ENCODE results near the gene MSRB1. TPM values are rescaled to one million over a fixed set of nuclear protein-coding genes. Genes with fewer than 3 reads are reported as not detected.

Gene MSRB1
- total and polyA plus RNA-seq, 9 of the 15 experiments (the other 6 are each of a cell fraction or from before 2014, with no cell fraction given): 5.4 to 33.7 (median 25.7) TPM

DNA sequence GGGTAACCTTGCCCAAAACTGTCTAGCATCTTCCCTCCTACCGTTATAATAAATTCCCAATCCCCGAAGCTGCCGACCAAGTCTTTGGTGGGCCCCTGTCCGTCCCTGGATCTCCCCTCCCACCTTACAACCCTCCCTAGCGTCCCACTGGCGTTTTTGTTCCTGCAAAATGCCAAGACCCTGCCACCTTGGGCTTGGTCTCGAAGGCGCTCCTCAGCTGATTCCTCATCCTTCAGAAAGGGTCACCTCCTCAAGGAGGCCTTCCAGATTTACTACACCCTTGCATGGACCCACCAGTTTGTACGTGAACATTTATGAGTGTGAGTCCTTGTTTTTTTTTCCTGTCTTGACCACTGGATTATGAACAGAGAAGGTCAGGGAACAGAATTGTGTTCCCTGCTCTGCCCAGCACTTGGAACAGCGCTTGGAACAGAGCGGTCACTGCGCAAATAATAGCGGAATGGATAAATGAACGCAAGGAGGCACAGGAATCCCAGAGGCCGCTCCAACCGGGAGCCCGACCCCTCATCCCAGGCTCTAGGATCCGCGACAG lies 40.1 kb upstream of the MSRB1 start (continued):
- TF ChIP-seq ZNF263 (CRISPR knock-in tag; IDR thresholded peaks at IDR 0.05; ENCODE audit: borderline replicate concordance): no peak
- TF ChIP-seq NBN (IDR thresholded peaks at IDR 0.05; ENCODE audit: low read depth): no peak
- no peak for TF ChIP-seq SETDB1 (IDR thresholded peaks at IDR 0.05; ENCODE audit: low read length)
- TF ChIP-seq, protein P1, sequence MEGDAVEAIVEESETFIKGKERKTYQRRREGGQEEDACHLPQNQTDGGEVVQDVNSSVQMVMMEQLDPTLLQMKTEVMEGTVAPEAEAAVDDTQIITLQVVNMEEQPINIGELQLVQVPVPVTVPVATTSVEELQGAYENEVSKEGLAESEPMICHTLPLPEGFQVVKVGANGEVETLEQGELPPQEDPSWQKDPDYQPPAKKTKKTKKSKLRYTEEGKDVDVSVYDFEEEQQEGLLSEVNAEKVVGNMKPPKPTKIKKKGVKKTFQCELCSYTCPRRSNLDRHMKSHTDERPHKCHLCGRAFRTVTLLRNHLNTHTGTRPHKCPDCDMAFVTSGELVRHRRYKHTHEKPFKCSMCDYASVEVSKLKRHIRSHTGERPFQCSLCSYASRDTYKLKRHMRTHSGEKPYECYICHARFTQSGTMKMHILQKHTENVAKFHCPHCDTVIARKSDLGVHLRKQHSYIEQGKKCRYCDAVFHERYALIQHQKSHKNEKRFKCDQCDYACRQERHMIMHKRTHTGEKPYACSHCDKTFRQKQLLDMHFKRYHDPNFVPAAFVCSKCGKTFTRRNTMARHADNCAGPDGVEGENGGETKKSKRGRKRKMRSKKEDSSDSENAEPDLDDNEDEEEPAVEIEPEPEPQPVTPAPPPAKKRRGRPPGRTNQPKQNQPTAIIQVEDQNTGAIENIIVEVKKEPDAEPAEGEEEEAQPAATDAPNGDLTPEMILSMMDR (IDR thresholded peaks at IDR 0.05 in 2 of 3, conservative IDR thresholded peaks at IDR 0.05 in 1 of 3; ENCODE audit: insufficient read depth in 2 of 3, low read depth in 1 of 3, low read length in 3 of 3): 0 out of 6 replicates have a peak, but pooled peaks of 1 of the 3 experiments have one; percentile 38
- TF ChIP-seq ELF1 (tag; IDR thresholded peaks at IDR 0.05): no peak
- TF ChIP-seq, protein P2, sequence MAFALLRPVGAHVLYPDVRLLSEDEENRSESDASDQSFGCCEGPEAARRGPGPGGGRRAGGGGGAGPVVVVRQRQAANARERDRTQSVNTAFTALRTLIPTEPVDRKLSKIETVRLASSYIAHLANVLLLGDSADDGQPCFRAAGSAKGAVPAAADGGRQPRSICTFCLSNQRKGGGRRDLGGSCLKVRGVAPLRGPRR (CRISPR knock-in tag; IDR thresholded peaks at IDR 0.05): no peak
- TF ChIP-seq, protein P3, sequence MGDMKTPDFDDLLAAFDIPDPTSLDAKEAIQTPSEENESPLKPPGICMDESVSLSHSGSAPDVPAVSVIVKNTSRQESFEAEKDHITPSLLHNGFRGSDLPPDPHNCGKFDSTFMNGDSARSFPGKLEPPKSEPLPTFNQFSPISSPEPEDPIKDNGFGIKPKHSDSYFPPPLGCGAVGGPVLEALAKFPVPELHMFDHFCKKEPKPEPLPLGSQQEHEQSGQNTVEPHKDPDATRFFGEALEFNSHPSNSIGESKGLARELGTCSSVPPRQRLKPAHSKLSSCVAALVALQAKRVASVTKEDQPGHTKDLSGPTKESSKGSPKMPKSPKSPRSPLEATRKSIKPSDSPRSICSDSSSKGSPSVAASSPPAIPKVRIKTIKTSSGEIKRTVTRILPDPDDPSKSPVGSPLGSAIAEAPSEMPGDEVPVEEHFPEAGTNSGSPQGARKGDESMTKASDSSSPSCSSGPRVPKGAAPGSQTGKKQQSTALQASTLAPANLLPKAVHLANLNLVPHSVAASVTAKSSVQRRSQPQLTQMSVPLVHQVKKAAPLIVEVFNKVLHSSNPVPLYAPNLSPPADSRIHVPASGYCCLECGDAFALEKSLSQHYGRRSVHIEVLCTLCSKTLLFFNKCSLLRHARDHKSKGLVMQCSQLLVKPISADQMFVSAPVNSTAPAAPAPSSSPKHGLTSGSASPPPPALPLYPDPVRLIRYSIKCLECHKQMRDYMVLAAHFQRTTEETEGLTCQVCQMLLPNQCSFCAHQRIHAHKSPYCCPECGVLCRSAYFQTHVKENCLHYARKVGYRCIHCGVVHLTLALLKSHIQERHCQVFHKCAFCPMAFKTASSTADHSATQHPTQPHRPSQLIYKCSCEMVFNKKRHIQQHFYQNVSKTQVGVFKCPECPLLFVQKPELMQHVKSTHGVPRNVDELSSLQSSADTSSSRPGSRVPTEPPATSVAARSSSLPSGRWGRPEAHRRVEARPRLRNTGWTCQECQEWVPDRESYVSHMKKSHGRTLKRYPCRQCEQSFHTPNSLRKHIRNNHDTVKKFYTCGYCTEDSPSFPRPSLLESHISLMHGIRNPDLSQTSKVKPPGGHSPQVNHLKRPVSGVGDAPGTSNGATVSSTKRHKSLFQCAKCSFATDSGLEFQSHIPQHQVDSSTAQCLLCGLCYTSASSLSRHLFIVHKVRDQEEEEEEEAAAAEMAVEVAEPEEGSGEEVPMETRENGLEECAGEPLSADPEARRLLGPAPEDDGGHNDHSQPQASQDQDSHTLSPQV (IDR thresholded peaks at IDR 0.05): no peak
- no peak for TF ChIP-seq MEF2A (IDR thresholded peaks at IDR 0.05; ENCODE audit: control insufficient read depth, low read depth, low read length)
- no peak for TF ChIP-seq ZNF165 (CRISPR knock-in tag; IDR thresholded peaks at IDR 0.05; ENCODE audit: borderline replicate concordance)
- no peak for TF ChIP-seq RBM22 (IDR thresholded peaks at IDR 0.05; ENCODE audit: low read depth, low read length, poor library complexity, severe bottlenecking)
- TF ChIP-seq KDM4B (IDR thresholded peaks at IDR 0.05; ENCODE audit: borderline replicate concordance in 2 of 2, low read depth in 1 of 2): no peak
- 0 out of 2 replicates have a peak, but pooled peaks have one; percentile 35 for TF ChIP-seq FOXK1 (CRISPR knock-in tag; IDR thresholded peaks at IDR 0.05; ENCODE audit: borderline replicate concordance)
- no peak for TF ChIP-seq EHMT2 (IDR thresholded peaks at IDR 0.05)
- TF ChIP-seq ZNF316 (IDR thresholded peaks at IDR 0.05): no peak
- TF ChIP-seq, protein P4, sequence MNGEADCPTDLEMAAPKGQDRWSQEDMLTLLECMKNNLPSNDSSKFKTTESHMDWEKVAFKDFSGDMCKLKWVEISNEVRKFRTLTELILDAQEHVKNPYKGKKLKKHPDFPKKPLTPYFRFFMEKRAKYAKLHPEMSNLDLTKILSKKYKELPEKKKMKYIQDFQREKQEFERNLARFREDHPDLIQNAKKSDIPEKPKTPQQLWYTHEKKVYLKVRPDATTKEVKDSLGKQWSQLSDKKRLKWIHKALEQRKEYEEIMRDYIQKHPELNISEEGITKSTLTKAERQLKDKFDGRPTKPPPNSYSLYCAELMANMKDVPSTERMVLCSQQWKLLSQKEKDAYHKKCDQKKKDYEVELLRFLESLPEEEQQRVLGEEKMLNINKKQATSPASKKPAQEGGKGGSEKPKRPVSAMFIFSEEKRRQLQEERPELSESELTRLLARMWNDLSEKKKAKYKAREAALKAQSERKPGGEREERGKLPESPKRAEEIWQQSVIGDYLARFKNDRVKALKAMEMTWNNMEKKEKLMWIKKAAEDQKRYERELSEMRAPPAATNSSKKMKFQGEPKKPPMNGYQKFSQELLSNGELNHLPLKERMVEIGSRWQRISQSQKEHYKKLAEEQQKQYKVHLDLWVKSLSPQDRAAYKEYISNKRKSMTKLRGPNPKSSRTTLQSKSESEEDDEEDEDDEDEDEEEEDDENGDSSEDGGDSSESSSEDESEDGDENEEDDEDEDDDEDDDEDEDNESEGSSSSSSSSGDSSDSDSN (IDR thresholded peaks at IDR 0.05; ENCODE audit: borderline replicate concordance in 1 of 2, low read depth in 2 of 2, low read length in 2 of 2): no peak
- no peak for TF ChIP-seq MEIS2 (IDR thresholded peaks at IDR 0.05; ENCODE audit: partially characterized antibody)
- TF ChIP-seq, protein P5, sequence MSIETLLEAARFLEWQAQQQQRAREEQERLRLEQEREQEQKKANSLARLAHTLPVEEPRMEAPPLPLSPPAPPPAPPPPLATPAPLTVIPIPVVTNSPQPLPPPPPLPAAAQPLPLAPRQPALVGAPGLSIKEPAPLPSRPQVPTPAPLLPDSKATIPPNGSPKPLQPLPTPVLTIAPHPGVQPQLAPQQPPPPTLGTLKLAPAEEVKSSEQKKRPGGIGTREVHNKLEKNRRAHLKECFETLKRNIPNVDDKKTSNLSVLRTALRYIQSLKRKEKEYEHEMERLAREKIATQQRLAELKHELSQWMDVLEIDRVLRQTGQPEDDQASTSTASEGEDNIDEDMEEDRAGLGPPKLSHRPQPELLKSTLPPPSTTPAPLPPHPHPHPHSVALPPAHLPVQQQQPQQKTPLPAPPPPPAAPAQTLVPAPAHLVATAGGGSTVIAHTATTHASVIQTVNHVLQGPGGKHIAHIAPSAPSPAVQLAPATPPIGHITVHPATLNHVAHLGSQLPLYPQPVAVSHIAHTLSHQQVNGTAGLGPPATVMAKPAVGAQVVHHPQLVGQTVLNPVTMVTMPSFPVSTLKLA (conservative IDR thresholded peaks at IDR 0.05): no peak
